Measurements from ENCODE around the gene TDRD12. TPM values are rescaled to one million over a fixed set of nuclear protein-coding genes. Genes with fewer than 3 reads are reported as not detected.

The TDRD12 gene
- total RNA-seq, 1 experiment from 2014 or later, result 0.33 TPM

DNA sequence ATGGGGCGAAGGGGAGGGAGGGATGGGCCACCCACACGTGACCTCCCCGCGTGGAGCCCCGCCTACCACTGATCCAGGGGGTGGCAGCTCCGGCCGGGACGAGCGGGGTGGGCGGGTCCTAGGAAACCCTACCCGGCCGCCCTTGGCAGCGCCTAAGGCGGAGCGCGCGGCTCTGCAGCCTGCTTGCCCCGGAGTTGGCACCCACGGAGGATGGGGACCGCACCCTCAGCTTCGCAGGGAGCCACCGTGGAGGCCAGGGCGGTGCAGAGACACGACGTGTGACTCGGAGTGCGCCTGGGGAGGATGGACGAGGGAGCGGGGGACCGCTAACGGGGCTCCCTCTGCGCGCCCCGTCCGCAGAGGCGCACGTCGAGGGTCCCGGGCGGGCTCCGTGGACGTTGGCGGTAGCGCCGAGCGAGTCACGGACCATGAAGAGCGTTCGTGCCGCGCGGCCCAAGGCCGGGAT is 43.8 kb upstream of the TDRD12 start, which contains the start of gene RGS9BP:
Gene RGS9BP (plus strand): TSS at position 129 of the 466 bp plus-strand sequence. CDS start 416 bp downstream, outside the sequence.
- TF ChIP-seq, protein P1, sequence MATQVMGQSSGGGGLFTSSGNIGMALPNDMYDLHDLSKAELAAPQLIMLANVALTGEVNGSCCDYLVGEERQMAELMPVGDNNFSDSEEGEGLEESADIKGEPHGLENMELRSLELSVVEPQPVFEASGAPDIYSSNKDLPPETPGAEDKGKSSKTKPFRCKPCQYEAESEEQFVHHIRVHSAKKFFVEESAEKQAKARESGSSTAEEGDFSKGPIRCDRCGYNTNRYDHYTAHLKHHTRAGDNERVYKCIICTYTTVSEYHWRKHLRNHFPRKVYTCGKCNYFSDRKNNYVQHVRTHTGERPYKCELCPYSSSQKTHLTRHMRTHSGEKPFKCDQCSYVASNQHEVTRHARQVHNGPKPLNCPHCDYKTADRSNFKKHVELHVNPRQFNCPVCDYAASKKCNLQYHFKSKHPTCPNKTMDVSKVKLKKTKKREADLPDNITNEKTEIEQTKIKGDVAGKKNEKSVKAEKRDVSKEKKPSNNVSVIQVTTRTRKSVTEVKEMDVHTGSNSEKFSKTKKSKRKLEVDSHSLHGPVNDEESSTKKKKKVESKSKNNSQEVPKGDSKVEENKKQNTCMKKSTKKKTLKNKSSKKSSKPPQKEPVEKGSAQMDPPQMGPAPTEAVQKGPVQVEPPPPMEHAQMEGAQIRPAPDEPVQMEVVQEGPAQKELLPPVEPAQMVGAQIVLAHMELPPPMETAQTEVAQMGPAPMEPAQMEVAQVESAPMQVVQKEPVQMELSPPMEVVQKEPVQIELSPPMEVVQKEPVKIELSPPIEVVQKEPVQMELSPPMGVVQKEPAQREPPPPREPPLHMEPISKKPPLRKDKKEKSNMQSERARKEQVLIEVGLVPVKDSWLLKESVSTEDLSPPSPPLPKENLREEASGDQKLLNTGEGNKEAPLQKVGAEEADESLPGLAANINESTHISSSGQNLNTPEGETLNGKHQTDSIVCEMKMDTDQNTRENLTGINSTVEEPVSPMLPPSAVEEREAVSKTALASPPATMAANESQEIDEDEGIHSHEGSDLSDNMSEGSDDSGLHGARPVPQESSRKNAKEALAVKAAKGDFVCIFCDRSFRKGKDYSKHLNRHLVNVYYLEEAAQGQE (IDR thresholded peaks at IDR 0.05; ENCODE audit: insufficient read depth in 1 of 2, low read depth in 2 of 2, low read length in 1 of 2), result no peak
- no peak for TF ChIP-seq SIN3A (IDR thresholded peaks at IDR 0.05; ENCODE audit: borderline replicate concordance, insufficient read depth, low read depth, low read length)
- TF ChIP-seq TCF7L2 (IDR thresholded peaks at IDR 0.05; ENCODE audit: low read depth, low read length), result no peak
- TF ChIP-seq, protein P2, sequence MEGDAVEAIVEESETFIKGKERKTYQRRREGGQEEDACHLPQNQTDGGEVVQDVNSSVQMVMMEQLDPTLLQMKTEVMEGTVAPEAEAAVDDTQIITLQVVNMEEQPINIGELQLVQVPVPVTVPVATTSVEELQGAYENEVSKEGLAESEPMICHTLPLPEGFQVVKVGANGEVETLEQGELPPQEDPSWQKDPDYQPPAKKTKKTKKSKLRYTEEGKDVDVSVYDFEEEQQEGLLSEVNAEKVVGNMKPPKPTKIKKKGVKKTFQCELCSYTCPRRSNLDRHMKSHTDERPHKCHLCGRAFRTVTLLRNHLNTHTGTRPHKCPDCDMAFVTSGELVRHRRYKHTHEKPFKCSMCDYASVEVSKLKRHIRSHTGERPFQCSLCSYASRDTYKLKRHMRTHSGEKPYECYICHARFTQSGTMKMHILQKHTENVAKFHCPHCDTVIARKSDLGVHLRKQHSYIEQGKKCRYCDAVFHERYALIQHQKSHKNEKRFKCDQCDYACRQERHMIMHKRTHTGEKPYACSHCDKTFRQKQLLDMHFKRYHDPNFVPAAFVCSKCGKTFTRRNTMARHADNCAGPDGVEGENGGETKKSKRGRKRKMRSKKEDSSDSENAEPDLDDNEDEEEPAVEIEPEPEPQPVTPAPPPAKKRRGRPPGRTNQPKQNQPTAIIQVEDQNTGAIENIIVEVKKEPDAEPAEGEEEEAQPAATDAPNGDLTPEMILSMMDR (IDR thresholded peaks at IDR 0.05), result no peak
- no peak for TF ChIP-seq POLR2AphosphoS5 (IDR thresholded peaks at IDR 0.05; ENCODE audit: low read depth, low read length)
- no TSS peak for BruUV-seq (replicated peaks)
- POLR2A ChIA-PET, result no interaction called here
- intact Hi-C loops (cut with micrococcal nuclease; ENCODE audit: unreplicated experiment), result no loop called here
- DNase-seq (ENCODE audit: low read depth, low spot score), result no peak
- Histone ChIP-seq H3K9me3 (ENCODE audit: control insufficient read depth, insufficient read depth, low read depth, low read length) (no peaks in the 10 kb centered on the region), H3K36me3 (ENCODE audit: control insufficient read depth, insufficient read depth, low read length) (no peaks in the 10 kb centered on the region), H3K4me1 (ENCODE audit: control insufficient read depth, insufficient read depth, low read length) (peaks cover 11% of the 10 kb centered on the region; the same call in 1 of the 2 replicates), H3K27me3 (ENCODE audit: control insufficient read depth, insufficient read depth, low read length) (no peaks in the 10 kb centered on the region), H3K27ac (ENCODE audit: low read length) (peak within 1 kb of the TSS; percentile 81), H3K4me3 (ENCODE audit: low read depth in 2 of 2, low read length in 2 of 2) (peak within 1 kb of the TSS; percentile 75 to 95)
- peak; percentile 87 for ATAC-seq
- in situ Hi-C loops (cut with HindIII; ENCODE audit: low pct_unique_long_range_greater_than_20kb, low sequenced_read_pairs), result no loop called here
- CTCF ChIA-PET, result interaction anchor here (0.6 kb wide), 1 partner anchor 181 kb away, joined by 3 read pairs; no protein-coding TSS in a partner anchor

DNA sequence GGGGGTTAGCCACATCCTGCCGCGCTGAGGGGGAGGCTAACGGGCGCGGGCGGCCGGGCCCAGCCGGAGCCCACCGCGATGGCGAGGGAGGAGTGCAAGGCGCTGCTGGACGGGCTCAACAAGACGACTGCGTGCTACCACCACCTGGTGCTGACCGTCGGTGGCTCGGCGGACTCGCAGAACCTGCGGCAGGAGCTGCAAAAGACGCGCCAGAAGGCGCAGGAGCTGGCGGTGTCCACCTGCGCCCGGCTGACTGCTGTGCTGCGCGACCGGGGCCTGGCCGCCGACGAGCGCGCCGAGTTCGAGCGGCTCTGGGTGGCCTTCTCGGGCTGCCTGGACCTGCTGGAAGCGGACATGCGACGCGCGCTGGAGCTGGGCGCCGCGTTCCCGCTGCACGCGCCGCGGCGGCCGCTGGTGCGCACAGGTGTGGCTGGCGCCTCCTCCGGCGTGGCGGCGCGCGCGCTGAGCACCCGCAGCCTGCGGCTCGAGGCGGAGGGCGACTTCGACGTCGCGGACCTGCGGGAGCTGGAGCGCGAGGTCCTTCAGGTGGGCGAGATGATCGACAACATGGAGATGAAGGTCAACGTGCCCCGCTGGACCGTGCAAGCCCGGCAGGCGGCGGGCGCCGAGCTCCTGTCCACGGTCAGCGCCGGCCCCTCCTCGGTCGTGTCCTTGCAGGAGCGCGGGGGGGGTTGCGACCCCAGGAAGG is 43.2 kb upstream of the TDRD12 start:
- no TSS peak for BruUV-seq (replicated peaks)
- intact Hi-C loops (cut with micrococcal nuclease; ENCODE audit: unreplicated experiment) (no loop called here), in situ Hi-C loops (cut with HindIII; ENCODE audit: low pct_unique_long_range_greater_than_20kb, low sequenced_read_pairs) (no loop called here)
- DNase-seq (ENCODE audit: low read depth, low spot score) (no peak), ATAC-seq (peak; percentile 10)
- Histone ChIP-seq H3K36me3 (ENCODE audit: control insufficient read depth, insufficient read depth, low read length) (no peaks in the 10 kb centered on the region), H3K4me1 (ENCODE audit: control insufficient read depth, insufficient read depth, low read length) (peaks cover 11% of the 10 kb centered on the region; the same call in 1 of the 2 replicates), H3K27me3 (ENCODE audit: control insufficient read depth, insufficient read depth, low read length) (no peaks in the 10 kb centered on the region), H3K4me3 (ENCODE audit: low read depth in 2 of 2, low read length in 2 of 2) (peak overlapping the region; percentile 75 to 95), H3K9me3 (ENCODE audit: control insufficient read depth, insufficient read depth, low read depth, low read length) (no peaks in the 10 kb centered on the region), H3K27ac (ENCODE audit: low read length) (no peak overlapping the region)
- ChIA-PET POLR2A (interaction anchor here (0.5 kb wide), 1 partner anchor 1468 kb away, joined by 3 read pairs; no protein-coding TSS in a partner anchor), CTCF (no interaction called here)
- TF ChIP-seq TCF7L2 (IDR thresholded peaks at IDR 0.05; ENCODE audit: low read depth, low read length) (no peak), POLR2AphosphoS5 (IDR thresholded peaks at IDR 0.05; ENCODE audit: low read depth, low read length) (no peak), SIN3A (IDR thresholded peaks at IDR 0.05; ENCODE audit: borderline replicate concordance, insufficient read depth, low read depth, low read length) (no peak)
- TF ChIP-seq, protein P1 (IDR thresholded peaks at IDR 0.05; ENCODE audit: insufficient read depth in 1 of 2, low read depth in 2 of 2, low read length in 1 of 2), result no peak
- TF ChIP-seq, protein P2 (IDR thresholded peaks at IDR 0.05), result no peak

Measured in Panc1 (cell line).